Right atrium auricular region (tissue), 2 donors: ENCODE results near the gene FAM234B. TPM values are rescaled to one million over a fixed set of nuclear protein-coding genes. Genes with fewer than 3 reads are reported as not detected.

ENCODE experiments used
- DNase-seq: peaks from one replicate; pipeline ENCODE4 v3.0.0-alpha.2; 2019; ENCODE audit warnings: low spot score
- H3K27ac ChIP-seq, 2 donors: fragments of 200-600 bp; sonication (generic); 1 replicate in 1 of 2; 2 replicates in 1 of 2; pipeline ENCODE4 v1.5.1; 2016 to 2019
- H3K27me3 ChIP-seq, 2 donors: fragments of 200-600 bp; sonication (generic); one replicate each; pipeline versions ENCODE4 v1.5.1 to v1.6.0; 2017 to 2019
- H3K36me3 ChIP-seq: fragments of 200-600 bp; sonication (generic); one replicate; pipeline ENCODE4 v1.5.1; 2016
- H3K4me1 ChIP-seq, 2 donors: fragments of 200-600 bp; sonication (generic); one replicate each; pipeline versions ENCODE4 v1.5.1 to v1.6.0; 2017 to 2019
- H3K4me3 ChIP-seq, 2 donors: fragments of 200-600 bp; sonication (generic); 1 replicate in 1 of 2; 2 replicates in 1 of 2; pipeline ENCODE4 v1.5.1; 2017 to 2019; ENCODE audit warnings: mild to moderate bottlenecking in 1 of 2, moderate library complexity in 1 of 2
- H3K9me3 ChIP-seq, 2 donors: fragments of 200-600 bp; sonication (generic); one replicate each; pipeline ENCODE4 v1.5.1; 2019
- total RNA-seq, 2 donors: library from RNA; depleted of rRNA; stranded (reverse); fragments of >200 nt; gene quantifications; one replicate each; pipeline ENCODE4 v1.1.0, GENCODE V29; 2016
- TF ChIP-seq, protein P1 (sequence below), 2 donors: fragments of 200-600 bp; sonication (generic); IDR thresholded peaks; one replicate each; pipeline ENCODE4 v1.5.1; 2019; ENCODE audit warnings: antibody characterized with exemption in 2 of 2

Gene FAM234B
- total RNA-seq, 2 donors from 2014 or later = 1.7 to 4.6 TPM

DNA sequence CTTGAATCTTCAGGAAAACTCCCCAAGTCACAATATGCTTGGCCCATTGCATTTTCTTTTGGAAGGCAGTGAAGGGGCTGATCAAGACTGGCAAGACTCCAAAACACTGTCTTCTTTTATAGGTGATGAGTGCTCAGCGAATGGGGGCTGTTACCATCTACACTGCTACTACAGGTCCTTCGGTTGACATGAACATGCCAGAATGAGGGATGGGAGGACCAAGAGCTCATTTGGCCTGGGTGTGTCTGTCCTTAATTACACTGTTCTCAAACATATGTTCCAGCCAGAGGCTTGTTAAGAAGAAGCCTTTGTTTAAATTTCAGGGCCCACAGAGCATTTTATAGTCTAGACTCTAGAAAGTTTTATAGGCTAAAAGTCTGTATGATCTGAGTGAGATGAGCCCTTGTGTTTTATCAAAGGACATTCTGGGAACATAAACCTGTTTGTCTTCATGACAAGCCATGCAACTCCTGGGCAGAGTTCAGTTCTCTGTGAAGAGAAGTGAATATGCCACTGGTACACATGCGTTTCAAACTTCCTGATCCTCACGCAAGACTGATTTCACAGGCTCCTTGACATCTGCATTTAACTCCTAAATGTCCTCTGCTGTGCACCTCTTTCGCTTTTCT lies 4.7 kb upstream of the FAM234B start:
- Histone ChIP-seq H3K4me1 (peaks cover 0 to 5% of the 10 kb centered on the region in 2 donors), H3K36me3 (no peaks in the 10 kb centered on the region)
- TF ChIP-seq, protein P1, sequence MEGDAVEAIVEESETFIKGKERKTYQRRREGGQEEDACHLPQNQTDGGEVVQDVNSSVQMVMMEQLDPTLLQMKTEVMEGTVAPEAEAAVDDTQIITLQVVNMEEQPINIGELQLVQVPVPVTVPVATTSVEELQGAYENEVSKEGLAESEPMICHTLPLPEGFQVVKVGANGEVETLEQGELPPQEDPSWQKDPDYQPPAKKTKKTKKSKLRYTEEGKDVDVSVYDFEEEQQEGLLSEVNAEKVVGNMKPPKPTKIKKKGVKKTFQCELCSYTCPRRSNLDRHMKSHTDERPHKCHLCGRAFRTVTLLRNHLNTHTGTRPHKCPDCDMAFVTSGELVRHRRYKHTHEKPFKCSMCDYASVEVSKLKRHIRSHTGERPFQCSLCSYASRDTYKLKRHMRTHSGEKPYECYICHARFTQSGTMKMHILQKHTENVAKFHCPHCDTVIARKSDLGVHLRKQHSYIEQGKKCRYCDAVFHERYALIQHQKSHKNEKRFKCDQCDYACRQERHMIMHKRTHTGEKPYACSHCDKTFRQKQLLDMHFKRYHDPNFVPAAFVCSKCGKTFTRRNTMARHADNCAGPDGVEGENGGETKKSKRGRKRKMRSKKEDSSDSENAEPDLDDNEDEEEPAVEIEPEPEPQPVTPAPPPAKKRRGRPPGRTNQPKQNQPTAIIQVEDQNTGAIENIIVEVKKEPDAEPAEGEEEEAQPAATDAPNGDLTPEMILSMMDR (IDR thresholded peaks at IDR 0.05) = no peak

DNA sequence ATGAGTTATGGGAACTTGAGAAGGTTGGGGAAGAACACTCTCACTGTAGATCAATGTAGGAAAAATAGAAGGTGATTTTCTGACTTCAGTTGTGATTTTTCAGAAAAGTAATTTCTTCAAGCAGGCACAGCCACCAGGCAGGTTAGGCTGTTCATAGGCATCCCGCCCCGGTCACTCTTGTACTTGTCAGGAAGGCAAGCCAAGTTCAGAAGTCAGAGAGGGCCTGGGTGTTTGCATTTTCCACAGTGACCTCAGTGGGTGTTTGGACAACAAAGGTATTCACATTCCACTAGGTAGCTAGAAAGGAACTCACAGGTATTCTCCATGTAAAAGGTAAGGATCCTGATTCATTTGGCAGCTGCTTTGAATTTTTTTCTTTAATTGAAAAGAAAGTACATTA lies 3.0 kb upstream of the FAM234B start:
- DNase-seq = no peak
- no peak overlapping the region for H3K27ac ChIP-seq
- H3K27me3 ChIP-seq = no peaks in the 10 kb centered on the region
- H3K36me3 ChIP-seq = no peaks in the 10 kb centered on the region
- TF ChIP-seq, protein P1 (IDR thresholded peaks at IDR 0.05) = no peak
- peaks cover 0 to 10% of the 10 kb centered on the region in 2 donors for H3K4me1 ChIP-seq
- no peaks in the 10 kb centered on the region for H3K9me3 ChIP-seq
- no peak overlapping the region for H3K4me3 ChIP-seq

More for the DNA sequence above, 4.7 kb upstream of the FAM234B start:
- Histone ChIP-seq H3K27ac (no peak overlapping the region), H3K4me3 (no peak overlapping the region), H3K9me3 (no peaks in the 10 kb centered on the region), H3K27me3 (no peaks in the 10 kb centered on the region)
- no peak for DNase-seq

DNA sequence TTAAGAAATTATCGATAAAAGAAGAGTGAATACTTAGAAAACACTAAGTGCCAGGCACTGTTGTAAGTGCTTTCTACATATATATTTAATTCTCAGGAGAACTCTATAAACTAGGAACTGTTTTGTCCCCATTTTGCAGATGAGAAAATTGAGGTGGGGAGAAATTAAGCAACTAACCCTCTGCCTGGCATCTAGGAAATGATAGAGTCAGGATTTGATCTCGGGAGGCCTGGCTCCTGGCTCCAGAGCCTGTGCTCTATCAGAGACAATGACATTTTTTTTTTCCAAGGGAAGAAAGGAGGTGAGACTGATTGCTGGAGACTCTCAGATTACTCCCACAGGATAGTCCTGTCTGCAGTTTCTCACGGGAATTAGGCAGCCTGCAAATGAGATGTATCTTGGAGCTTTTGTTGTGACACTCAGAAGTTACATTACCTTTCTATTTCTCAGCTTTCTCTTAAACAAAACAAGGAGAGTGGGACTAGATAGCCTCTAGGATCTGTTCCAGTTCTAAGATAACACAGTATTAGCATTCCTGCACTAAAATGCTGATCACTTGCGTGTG lies 1.4 kb upstream of the FAM234B start:
- Histone ChIP-seq H3K9me3 (no peaks in the 10 kb centered on the region), H3K4me1 (peaks cover 0 to 10% of the 10 kb centered on the region in 2 donors), H3K27me3 (no peaks in the 10 kb centered on the region), H3K4me3 (no peak overlapping the region), H3K27ac (no peak overlapping the region), H3K36me3 (no peaks in the 10 kb centered on the region)
- TF ChIP-seq, protein P1 (IDR thresholded peaks at IDR 0.05) = no peak
- DNase-seq = no peak

DNA sequence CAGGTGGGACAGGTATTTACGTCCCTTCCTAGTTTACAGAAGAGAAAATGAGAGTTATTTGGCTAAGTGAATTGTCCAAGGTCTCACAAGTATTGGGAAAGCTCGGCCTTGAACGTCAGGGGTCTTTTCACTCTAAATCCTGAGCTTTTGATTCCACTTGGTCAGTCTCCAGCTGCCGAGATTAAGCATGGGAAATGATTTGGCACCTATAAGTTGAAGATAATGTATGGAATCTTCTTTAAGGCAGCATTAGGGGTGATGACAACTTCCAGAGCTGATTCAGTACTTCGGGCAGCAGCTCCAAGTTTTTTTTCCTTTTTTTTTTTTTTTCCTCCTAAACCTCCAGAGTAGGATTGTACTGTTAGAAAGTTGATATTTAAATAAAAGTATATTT lies 722 bp downstream of the FAM234B start:
- no peaks in the 10 kb centered on the region for H3K9me3 ChIP-seq
- H3K27ac ChIP-seq = peak overlapping the region in 1 of 2 donors; percentile 71
- TF ChIP-seq, protein P1 (IDR thresholded peaks at IDR 0.05) = no peak
- H3K36me3 ChIP-seq = no peaks in the 10 kb centered on the region
- no peak for DNase-seq
- peaks cover 0 to 10% of the 10 kb centered on the region in 2 donors for H3K4me1 ChIP-seq
- peak overlapping the region; percentile 94 to 99 for H3K4me3 ChIP-seq
- no peaks in the 10 kb centered on the region for H3K27me3 ChIP-seq

DNA sequence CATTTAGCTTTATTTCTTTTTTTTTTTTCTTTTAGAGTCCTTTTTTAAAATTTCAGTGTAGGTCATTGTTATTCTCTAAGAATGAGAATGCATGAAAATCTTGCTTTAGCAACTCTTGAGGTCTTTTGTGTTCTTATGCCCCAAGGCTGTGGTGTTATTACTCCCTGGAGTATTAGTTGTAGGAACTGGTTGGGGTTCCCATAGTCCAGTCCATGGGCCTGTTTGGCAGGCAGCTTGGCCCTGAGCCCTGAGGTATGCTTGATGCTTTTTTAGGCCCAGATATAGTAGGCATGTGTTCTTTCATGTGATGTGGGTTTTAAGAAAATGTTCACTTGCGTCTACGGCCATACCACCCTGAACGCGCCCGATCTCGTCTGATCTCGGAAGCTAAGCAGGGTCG lies 1.6 kb downstream of the FAM234B start:
- Histone ChIP-seq H3K27ac (no peak overlapping the region), H3K36me3 (no peaks in the 10 kb centered on the region), H3K4me3 (no peak overlapping the region), H3K4me1 (peaks cover 0 to 10% of the 10 kb centered on the region in 2 donors), H3K9me3 (no peaks in the 10 kb centered on the region), H3K27me3 (no peaks in the 10 kb centered on the region)
- DNase-seq = no peak
- TF ChIP-seq, protein P1 (IDR thresholded peaks at IDR 0.05) = no peak
